ENCODE results near the gene MSLN.

The MSLN gene

DNA sequence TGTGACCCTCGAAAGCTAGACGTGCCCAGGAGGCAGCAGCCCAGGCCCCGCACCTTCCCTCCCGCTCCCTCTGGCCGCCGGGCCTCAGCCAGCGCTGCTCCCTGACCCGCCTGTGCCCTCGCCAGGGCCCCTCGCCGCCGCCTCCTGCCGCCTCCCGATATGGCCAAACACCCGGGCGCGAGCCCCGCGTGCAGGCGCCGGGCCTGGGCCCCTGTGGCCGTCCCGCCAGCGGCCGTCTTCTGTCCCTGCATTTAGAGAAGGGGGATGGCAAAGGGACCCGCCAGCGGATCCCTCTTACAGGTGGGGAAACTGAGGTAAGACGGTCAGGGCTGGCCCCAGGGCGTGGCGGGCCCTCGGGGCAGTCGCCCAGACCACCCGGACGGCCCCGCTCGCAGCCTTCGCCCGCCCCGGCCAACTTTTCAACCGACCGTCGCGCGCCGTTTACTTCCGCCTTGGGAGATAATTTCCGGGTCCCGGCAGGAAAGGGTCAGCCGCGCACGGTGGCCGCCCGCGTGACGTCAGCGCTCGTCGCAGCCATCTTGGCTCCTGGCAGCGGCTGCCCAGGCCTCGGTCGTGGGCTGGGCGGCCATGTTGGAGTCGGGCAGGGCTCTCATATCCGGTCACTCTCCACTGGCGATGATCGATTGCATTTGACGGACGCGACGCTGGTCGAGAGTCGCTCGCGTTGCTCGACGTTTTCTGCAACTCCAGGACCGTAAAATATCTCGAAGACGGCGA is 47.0 kb downstream of the MSLN start:
- DNase-seq (ENCODE audit: low read depth) = peak; percentile 62

DNA sequence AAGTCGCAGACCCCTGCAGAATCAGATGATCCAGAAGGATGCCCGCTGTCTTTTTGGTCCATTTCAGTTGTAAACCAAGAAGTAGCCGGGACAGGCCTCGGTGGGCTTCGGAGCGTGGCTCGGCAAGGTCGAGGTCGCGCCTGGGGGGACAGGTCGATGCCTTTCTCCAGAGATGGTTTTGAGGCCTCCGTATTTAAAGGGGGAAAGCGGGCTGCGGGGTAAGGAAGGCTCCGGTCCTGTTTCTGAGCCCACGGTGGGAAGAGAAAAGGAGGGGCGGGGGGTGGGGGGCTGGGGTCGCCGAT is 47.5 kb downstream of the MSLN start:
- no peak for DNase-seq (ENCODE audit: low read depth)

DNA sequence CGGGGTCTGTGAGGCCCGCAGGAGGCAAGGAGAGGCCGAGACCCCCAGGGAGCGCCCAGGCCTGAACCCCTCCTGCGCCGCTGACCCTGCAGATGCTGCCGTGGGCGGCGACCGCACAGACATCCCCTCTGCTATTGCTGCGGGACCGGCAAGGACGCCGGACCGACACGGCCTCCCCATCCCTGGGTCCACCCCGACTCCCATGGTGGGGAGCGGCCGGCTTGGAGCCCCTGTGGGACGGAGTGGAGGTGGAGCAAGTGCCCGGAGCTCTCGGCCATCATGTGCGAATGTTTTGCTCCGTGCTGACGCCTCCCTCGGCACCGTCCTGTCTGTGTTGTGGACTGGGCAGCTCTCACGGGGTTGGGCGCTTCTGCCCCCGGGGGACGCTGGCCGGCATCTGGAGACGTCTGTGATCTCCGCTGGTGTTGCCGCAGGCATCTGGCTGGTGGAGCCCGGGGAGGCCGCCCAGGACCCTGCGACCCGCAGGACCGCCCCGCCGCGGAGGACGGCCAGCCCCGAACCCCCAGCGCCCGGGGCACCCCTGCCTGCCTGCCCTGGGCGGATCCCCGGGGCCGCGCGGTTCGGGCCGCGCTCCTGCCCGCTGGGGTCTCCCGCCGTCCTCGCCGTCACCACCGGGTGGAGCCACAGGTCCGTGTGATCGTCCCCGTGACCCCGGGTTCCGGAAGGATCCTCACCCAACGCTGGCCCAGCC is 52.8 kb downstream of the MSLN start:
- no peak for DNase-seq (ENCODE audit: low read depth)

DNA sequence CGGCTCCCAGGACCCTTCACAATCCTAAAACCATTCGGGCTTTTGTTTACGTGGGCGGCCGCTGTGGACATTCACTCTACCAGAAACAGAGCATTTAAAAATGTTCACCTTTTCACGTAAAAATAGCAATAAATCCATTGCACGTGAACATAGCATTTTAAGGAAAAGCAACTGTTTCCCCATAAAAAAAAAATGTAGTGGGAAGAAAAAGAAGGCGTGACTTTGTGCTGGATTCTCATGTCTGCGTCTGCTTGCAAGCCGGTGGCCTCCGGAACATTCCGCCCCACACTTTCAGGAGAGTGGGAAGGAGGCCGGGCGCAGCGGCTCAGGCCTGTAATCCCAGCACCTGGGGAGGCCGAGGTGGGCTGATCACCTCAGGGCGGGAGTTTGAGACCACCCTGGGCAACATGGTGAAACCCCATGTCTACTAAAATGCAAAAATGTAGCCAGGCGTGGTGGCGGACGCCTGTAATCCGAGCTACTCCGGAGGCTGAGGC is 53.4 kb downstream of the MSLN start:
- DNase-seq (ENCODE audit: low read depth) = no peak

DNA sequence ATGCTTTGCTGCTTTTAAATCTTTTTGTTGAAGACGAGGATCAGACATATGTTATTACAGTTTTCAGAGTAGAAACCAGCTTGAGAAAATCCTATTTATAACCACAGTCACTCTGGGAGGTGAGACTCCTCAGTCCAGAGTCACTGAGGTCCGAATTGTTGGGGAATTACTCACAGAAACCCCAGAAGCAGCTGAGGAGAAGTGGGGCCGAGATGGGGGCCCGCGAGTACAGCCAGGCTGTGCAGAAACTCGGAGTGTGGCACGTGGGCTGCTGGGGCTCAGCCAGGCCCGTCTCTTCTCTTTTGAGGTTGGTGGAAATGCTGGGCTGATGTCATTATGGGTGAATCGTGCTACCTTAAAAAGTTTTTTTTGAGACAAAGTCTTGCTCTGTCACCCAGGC is 54.4 kb downstream of the MSLN start:
- DNase-seq (ENCODE audit: low read depth) = peak; percentile 59

DNA sequence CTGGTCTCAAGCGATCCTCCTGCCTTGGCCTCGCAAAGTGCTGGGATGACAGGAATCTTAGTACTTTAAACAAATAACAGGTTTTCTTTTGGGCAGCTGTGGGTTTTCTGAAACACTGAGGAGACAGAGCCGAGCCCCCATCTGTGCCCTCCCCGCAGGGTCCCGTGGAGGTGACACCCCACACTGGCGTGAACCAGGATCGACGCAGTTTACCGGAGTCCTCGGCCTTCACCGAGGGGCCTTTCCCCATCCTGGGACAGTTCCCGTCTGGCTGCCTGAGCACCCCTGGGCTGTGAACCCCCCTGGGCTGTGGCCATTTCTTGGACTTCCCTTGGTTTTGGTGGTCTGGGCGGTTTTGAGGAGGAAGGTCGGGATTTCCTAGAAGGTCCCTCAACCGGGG is 55.3 kb downstream of the MSLN start:
- no peak for DNase-seq (ENCODE audit: low read depth)

DNA sequence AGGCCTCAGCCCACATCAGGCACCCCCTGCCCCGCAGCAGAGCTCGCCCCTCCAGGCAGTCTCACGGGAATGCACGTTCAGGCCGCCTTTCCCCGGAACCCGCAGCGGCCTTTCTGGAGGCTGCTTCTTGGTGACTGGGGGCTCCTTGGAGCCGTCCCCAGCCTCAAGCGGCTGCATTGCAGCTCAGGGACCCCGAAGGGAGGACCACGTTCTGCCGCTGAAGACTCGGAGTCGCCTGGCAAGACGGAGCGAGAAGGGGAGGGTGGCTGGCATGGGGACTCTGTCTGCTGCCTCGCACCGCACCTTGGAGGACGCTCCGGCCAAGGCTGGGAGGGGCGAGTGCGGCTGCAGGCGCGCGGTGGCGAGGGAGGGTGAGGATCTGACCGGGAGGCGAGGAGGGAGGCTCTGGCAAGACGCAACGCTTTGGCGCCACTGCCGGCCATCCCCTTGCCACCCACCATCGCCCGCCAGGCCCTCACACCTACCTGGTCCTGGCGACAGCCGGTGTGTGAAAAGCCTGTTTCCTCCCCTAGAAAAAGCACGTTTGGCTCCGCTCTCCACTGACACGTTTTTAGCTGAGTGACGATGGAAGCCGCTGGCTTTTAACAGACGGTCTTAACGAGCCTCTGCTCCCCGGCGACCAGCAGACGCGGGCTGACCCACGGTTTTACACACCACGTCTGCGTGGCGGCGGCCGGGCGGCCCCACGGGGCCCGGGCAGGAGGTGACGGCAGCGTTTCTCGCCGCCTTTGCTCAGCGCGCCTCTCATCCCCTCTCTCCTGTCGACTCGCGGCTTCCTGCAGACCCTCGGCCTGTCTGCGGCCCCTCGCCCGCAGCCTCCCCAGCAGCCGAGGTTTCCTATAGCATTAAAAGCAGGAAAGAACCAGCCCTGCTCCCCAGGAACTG is 56.7 kb downstream of the MSLN start:
- DNase-seq (ENCODE audit: low read depth) = no peak

DNA sequence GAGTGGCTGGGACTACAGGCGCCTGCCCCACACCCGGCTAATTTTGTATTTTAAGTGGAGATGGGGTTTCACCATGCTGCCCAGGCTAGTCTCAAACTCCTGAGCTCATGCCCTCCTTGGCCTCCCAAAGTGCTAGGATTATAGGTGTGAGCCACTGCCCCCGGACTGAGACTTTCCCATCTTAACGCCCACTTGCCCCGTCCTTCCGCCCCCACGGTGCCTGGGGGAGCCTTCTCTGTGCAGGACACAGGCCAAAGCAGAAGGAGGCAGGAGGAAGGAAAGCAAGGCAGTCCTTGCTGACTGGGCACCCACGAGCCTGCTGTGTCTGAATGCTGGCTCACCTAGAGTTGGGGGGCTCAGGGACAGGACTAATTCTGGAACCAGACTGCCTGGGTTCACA is 57.6 kb downstream of the MSLN start:
- DNase-seq (ENCODE audit: low read depth) = no peak
